ENCODE results near the gene YKT6.
"Not testable (repeated sequence)": the region's sequence is repeated elsewhere in the genome, so short reads cannot be mapped to it uniquely, and the experiment has no call there.

Gene YKT6

GRCh38 chr7:44197474-44197873 is 3.3 kb upstream of the YKT6 start:
- CTCF ChIA-PET, result interaction anchor here (1.1 to 2.0 kb wide), 4 partner anchors 8 to 178 kb away, joined by 4 to 7 read pairs (median 5); no protein-coding TSS in a partner anchor

GRCh38 chr7:44200163-44200562 is 615 bp upstream of the YKT6 start:
- POLR2A ChIA-PET, result interaction anchor here (0.9 kb wide), 1 partner anchor 14 kb away, joined by 3 read pairs; no protein-coding TSS in a partner anchor
- CTCF ChIA-PET, result interaction anchor here (0.7 to 2.9 kb wide), 7 partner anchors 11 to 85 kb away, joined by 3 to 12 read pairs (median 3); no protein-coding TSS in a partner anchor
- not testable (repeated sequence) for DNase-seq (ENCODE audit: extremely low spot score)

More at GRCh38 chr7:44197474-44197873, 3.3 kb upstream of the YKT6 start:
- no peak for TF ChIP-seq CTCF (IDR thresholded peaks at IDR 0.05; ENCODE audit: control extremely low read depth, extremely low read depth, low read depth, missing control alignments)
- DNase-seq (ENCODE audit: extremely low spot score), result no peak
- POLR2A ChIA-PET, result no interaction called here

GRCh38 chr7:44201813-44202212 is 1.0 kb downstream of the YKT6 start:
- POLR2A ChIA-PET, result interaction anchor here (0.6 kb wide), 1 partner anchor 221 kb away, joined by 3 read pairs; no protein-coding TSS in a partner anchor
- no peak for TF ChIP-seq CTCF (IDR thresholded peaks at IDR 0.05; ENCODE audit: control extremely low read depth, extremely low read depth, low read depth, missing control alignments)

GRCh38 chr7:44206008-44206407 is 5.2 kb downstream of the YKT6 start:
- no peak for DNase-seq (ENCODE audit: extremely low spot score)
- CTCF ChIA-PET, result interaction anchor here (1.0 to 1.4 kb wide), 4 partner anchors 8 to 12 kb away, joined by 3 to 5 read pairs (median 4); no protein-coding TSS in a partner anchor
- TF ChIP-seq CTCF (IDR thresholded peaks at IDR 0.05; ENCODE audit: control extremely low read depth, extremely low read depth, low read depth, missing control alignments), result no peak
- POLR2A ChIA-PET, result no interaction called here

More at GRCh38 chr7:44201813-44202212, 1.0 kb downstream of the YKT6 start:
- DNase-seq (ENCODE audit: extremely low spot score), result no peak
- CTCF ChIA-PET, result interaction anchor here (0.7 to 2.9 kb wide), 11 partner anchors 12 to 372 kb away, joined by 3 to 12 read pairs (median 3); partner anchors contain the start of gene DDX56

- CTCF ChIA-PET, result interaction anchor here (1.1 kb wide), 1 partner anchor 224 kb away, joined by 3 read pairs; no protein-coding TSS in a partner anchor
- TF ChIP-seq CTCF (IDR thresholded peaks at IDR 0.05; ENCODE audit: control extremely low read depth, extremely low read depth, low read depth, missing control alignments), result no peak
- POLR2A ChIA-PET, result interaction anchor here (0.6 kb wide), 1 partner anchor 216 kb away, joined by 4 read pairs; no protein-coding TSS in a partner anchor
- no peak for DNase-seq (ENCODE audit: extremely low spot score)
Observed at GRCh38 chr7:44208085-44208484, 7.3 kb downstream of the YKT6 start.

- ChIA-PET POLR2A (no interaction called here), CTCF (interaction anchor here (1.3 kb wide), 1 partner anchor 9 kb away, joined by 4 read pairs; the partner anchor contains the start of gene YKT6)
- DNase-seq (ENCODE audit: extremely low spot score), result no peak
- no peak for TF ChIP-seq CTCF (IDR thresholded peaks at IDR 0.05; ENCODE audit: control extremely low read depth, extremely low read depth, low read depth, missing control alignments)
Observed at GRCh38 chr7:44210107-44210506, 9.3 kb downstream of the YKT6 start.

- POLR2A ChIA-PET, result no interaction called here
- no peak for TF ChIP-seq CTCF (IDR thresholded peaks at IDR 0.05; ENCODE audit: control extremely low read depth, extremely low read depth, low read depth, missing control alignments)
- DNase-seq (ENCODE audit: extremely low spot score), result no peak
- CTCF ChIA-PET, result interaction anchor here (0.8 to 1.3 kb wide), 2 partner anchors 10 to 354 kb away, joined by 3 to 4 read pairs; partner anchors contain the start of gene YKT6
Observed at GRCh38 chr7:44211126-44211675, 10.4 kb downstream of the YKT6 start.
